ENCODE measurements around the gene FOCAD. TPM values are rescaled to one million over a fixed set of nuclear protein-coding genes. Genes with fewer than 3 reads are reported as not detected.

Gene FOCAD
- total and polyA plus RNA-seq, 10 of the 15 experiments (the other 5 are each of a cell fraction or from before 2014, with no cell fraction given): 13.7 to 93.0 (median 41.8) TPM

- no peak for TF ChIP-seq PKNOX1 (IDR thresholded peaks at IDR 0.05)
- no peak for TF ChIP-seq NFIC (IDR thresholded peaks at IDR 0.05; ENCODE audit: low read depth, low read length)
- TF ChIP-seq SP1 (IDR thresholded peaks at IDR 0.05; ENCODE audit: low read depth, low read length): no peak
- no peak for TF ChIP-seq CREB1 (IDR thresholded peaks at IDR 0.05; ENCODE audit: low read depth)
- TF ChIP-seq FOXM1 (IDR thresholded peaks at IDR 0.05; ENCODE audit: low read depth, low read length): no peak
- no peak for TF ChIP-seq BMI1 (IDR thresholded peaks at IDR 0.05; ENCODE audit: borderline replicate concordance)
- TF ChIP-seq ZNF384 (IDR thresholded peaks at IDR 0.05; ENCODE audit: borderline replicate concordance, low read depth, low read length): no peak
- no peak for TF ChIP-seq RELB (IDR thresholded peaks at IDR 0.05; ENCODE audit: low read depth)
- TF ChIP-seq IKZF1 (conservative IDR thresholded peaks at IDR 0.05): no peak
- no peak for TF ChIP-seq YBX1 (IDR thresholded peaks at IDR 0.05)
- no peak for TF ChIP-seq SREBF2 (IDR thresholded peaks at IDR 0.05; ENCODE audit: low read length)
- no peak for TF ChIP-seq REST (IDR thresholded peaks at IDR 0.05; ENCODE audit: low read depth, low read length)
- TF ChIP-seq ZZZ3 (IDR thresholded peaks at IDR 0.05; ENCODE audit: control insufficient read depth, insufficient read length, low read depth): no peak
- no peak for TF ChIP-seq ZBTB33 (IDR thresholded peaks at IDR 0.05)
- TF ChIP-seq IKZF2 (IDR thresholded peaks at IDR 0.05): no peak
- Histone ChIP-seq H3K4me3 (no peak overlapping the region), H3K9ac (ENCODE audit: control insufficient read depth, insufficient read depth, low read length) (no peak overlapping the region), H3K4me1 (ENCODE audit: control insufficient read depth, insufficient read depth, low read length) (peaks cover 10% of the 10 kb centered on the region), H4K20me1 (ENCODE audit: control insufficient read depth, insufficient read depth) (no peaks in the 10 kb centered on the region), H3K79me2 (ENCODE audit: control insufficient read depth, insufficient read depth, low read length) (no peaks in the 10 kb centered on the region), H3K27me3 (replicated peaks in 1 of 2; ENCODE audit: control insufficient read depth in 2 of 2, insufficient read depth in 2 of 2, low read length in 1 of 2) (no peaks in the 10 kb centered on the region), H3K4me2 (ENCODE audit: control insufficient read depth, insufficient read depth) (no peak overlapping the region), H3K36me3 (ENCODE audit: control insufficient read depth in 2 of 2, insufficient read depth in 2 of 2, low read length in 1 of 2) (peaks cover 4 to 7% of the 10 kb centered on the region in 2 experiments), H2AFZ (ENCODE audit: control insufficient read depth, low read depth, low read length) (no peak overlapping the region), H3K27ac (ENCODE audit: control insufficient read depth, insufficient read depth) (no peak overlapping the region), H3K9me3 (replicated peaks; ENCODE audit: control insufficient read depth, insufficient read depth, low read length) (no peaks in the 10 kb centered on the region)
- ChIA-PET CTCF (interaction anchor here (0.7 to 1.0 kb wide), 2 partner anchors 43 to 126 kb away, joined by 3 to 4 read pairs; no protein-coding TSS in a partner anchor), SMC1A (ENCODE audit: uncharacterized antibody, unreplicated experiment) (interaction anchor here (0.6 to 1.6 kb wide), 2 partner anchors 12 to 359 kb away, joined by 3 to 17 read pairs; no protein-coding TSS in a partner anchor), POLR2A (interaction anchor here (0.6 kb wide), 1 partner anchor 14 kb away, joined by 3 read pairs; no protein-coding TSS in a partner anchor), RAD21 (ENCODE audit: unreplicated experiment) (no interaction called here)
- intact Hi-C loops (cut with micrococcal nuclease; ENCODE audit: unreplicated experiment) (no loop called here), in situ Hi-C loops (cut with MboI) (no loop called here)
- no peak for FAIRE-seq
- DNase-seq (ENCODE audit: low read depth, low spot score): no peak
- no peak for ATAC-seq
- BruUV-seq (replicated peaks): no TSS peak
- WGBS (ENCODE audit: insufficient coverage, insufficient replicate concordance, low lambda C conversion rate, missing lambda C conversion rate): 98% methylated on average over 3 of the region's 3 CpGs
These were observed 300.4 kb downstream of the FOCAD start for GRCh38 chr9:20984506-20984905.
